HG02970 (cell line): ENCODE results near the gene EPS8L3.
"Not testable (repeated sequence)": the region's sequence is repeated elsewhere in the genome, so short reads cannot be mapped to it uniquely, and the experiment has no call there.

Experiments used
- ATAC-seq: cut with Tn5 transposase; IDR thresholded peaks from one replicate; pipeline ENCODE4 v1.9.1; 2021; ENCODE audit warnings: mild to moderate bottlenecking, moderate library complexity, moderate number of reproducible peaks; ENCODE audit not compliant: unreplicated experiment, low FRiP score

Gene EPS8L3

GRCh38 chr1:109763646-109764415 lies at the start of gene EPS8L3:
TSS of gene EPS8L3 (minus strand) at chr1:109763923. CDS start at chr1:109761749, 2,174 bp downstream.
- no peak for ATAC-seq

GRCh38 chr1:109812691-109813393 lies 49.1 kb upstream of the EPS8L3 start:
- no peak for ATAC-seq

- no peak for ATAC-seq
Observed at GRCh38 chr1:109808703-109809102, 45.0 kb upstream of the EPS8L3 start.

GRCh38 chr1:109807822-109808680 lies 44.3 kb upstream of the EPS8L3 start:
- no peak for ATAC-seq

- no peak for ATAC-seq
Observed at GRCh38 chr1:109807402-109807801, 43.7 kb upstream of the EPS8L3 start.

- ATAC-seq: no peak
Observed at GRCh38 chr1:109806733-109807400, 43.1 kb upstream of the EPS8L3 start.

GRCh38 chr1:109805486-109806165 lies 41.9 kb upstream of the EPS8L3 start:
- ATAC-seq: no peak

GRCh38 chr1:109804660-109805059 lies 40.9 kb upstream of the EPS8L3 start:
- no peak for ATAC-seq

- ATAC-seq: no peak
Observed at GRCh38 chr1:109803901-109804331, 40.2 kb upstream of the EPS8L3 start.

- ATAC-seq: no peak
Observed at GRCh38 chr1:109802901-109803561, 39.3 kb upstream of the EPS8L3 start.

GRCh38 chr1:109802136-109802900 lies 38.6 kb upstream of the EPS8L3 start:
- no peak for ATAC-seq

- no peak for ATAC-seq
Observed at GRCh38 chr1:109801791-109802135, 38.0 kb upstream of the EPS8L3 start.

- ATAC-seq: no peak
Observed at GRCh38 chr1:109800291-109800690, 36.6 kb upstream of the EPS8L3 start.

GRCh38 chr1:109799445-109799844 lies 35.7 kb upstream of the EPS8L3 start:
- no peak for ATAC-seq

- not testable (repeated sequence) for ATAC-seq
Observed at GRCh38 chr1:109797303-109797595, 33.5 kb upstream of the EPS8L3 start.

- no peak for ATAC-seq
Observed at GRCh38 chr1:109796484-109797302, 33.0 kb upstream of the EPS8L3 start.

GRCh38 chr1:109794319-109795132 lies 30.8 kb upstream of the EPS8L3 start:
- ATAC-seq: no peak
